GM12801 (cell line): ENCODE data around the gene ZNF423.

Experiments
- TF ChIP-seq, protein P1 (sequence below): IDR thresholded peaks from one replicate; pipeline ENCODE4 v1.5.1; 2011; ENCODE audit warnings: control low read depth; ENCODE audit not compliant: insufficient read length; ENCODE audit errors: extremely low read depth

Gene ZNF423

GRCh38 chr16:49825041-49825440 is 30.9 kb downstream of the ZNF423 start:
- TF ChIP-seq, protein P1, sequence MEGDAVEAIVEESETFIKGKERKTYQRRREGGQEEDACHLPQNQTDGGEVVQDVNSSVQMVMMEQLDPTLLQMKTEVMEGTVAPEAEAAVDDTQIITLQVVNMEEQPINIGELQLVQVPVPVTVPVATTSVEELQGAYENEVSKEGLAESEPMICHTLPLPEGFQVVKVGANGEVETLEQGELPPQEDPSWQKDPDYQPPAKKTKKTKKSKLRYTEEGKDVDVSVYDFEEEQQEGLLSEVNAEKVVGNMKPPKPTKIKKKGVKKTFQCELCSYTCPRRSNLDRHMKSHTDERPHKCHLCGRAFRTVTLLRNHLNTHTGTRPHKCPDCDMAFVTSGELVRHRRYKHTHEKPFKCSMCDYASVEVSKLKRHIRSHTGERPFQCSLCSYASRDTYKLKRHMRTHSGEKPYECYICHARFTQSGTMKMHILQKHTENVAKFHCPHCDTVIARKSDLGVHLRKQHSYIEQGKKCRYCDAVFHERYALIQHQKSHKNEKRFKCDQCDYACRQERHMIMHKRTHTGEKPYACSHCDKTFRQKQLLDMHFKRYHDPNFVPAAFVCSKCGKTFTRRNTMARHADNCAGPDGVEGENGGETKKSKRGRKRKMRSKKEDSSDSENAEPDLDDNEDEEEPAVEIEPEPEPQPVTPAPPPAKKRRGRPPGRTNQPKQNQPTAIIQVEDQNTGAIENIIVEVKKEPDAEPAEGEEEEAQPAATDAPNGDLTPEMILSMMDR = no peak

GRCh38 chr16:49824593-49824992 is 31.3 kb downstream of the ZNF423 start:
- TF ChIP-seq, protein P1 = no peak

- TF ChIP-seq, protein P1 = no peak
These were observed 33.1 kb downstream of the ZNF423 start for GRCh38 chr16:49822649-49823370.

DNA sequence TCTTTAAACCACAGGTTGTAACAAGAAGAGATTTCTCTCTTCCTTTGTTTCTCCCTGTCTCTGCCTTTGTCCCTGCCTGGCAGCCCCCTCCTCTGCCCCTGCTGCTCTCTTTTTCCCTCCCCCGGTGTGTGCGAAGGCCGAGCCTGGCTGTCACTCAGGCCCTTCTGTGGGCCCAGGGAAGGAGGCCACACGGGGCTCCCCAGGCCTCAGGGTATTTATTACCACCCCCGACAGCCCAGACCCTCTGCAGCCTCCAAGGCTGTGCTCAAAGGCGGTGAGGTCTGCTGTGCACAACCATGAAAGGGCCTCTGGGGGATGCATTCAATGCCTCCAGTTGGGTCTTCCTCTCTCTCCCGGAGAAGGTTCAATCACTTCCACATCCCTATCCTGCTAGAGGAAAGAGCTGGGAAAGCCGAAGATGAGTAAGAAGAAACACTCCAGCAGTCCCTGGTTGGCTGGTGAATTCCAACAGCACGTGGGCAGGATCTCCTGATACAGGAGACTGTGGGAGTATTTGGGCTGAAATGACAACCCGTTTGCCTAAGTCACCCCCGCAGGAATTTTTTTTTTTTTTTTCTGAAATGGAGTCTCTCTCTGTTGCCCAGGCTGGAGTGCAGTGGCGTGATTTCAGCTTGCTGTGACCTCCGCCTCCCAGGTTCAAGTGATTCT is 34.2 kb downstream of the ZNF423 start:
- TF ChIP-seq, protein P1 = no peak

- TF ChIP-seq, protein P1 = no peak
These were observed 34.8 kb downstream of the ZNF423 start for GRCh38 chr16:49821156-49821555.

GRCh38 chr16:49817754-49818507 is 38.0 kb downstream of the ZNF423 start:
- TF ChIP-seq, protein P1 = no peak

DNA sequence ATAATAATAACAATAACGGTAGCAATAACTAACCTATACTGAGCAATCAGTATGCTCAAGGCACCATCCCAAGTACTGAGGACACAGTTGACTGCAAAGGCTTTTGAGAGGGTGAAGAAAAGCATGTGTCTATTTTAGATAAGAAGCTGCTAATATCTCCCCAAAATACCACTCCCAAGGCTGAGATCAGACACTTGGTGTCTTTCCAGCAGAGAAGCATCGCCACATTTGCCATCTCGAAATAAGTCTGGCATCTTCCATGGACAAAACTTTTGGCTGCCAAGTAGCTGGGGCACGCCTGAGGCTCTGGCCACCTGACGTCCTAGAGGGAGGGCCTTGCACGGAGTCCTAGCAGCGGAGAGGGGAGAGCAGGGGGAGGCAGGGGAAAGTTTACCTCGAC is 39.0 kb downstream of the ZNF423 start:
- TF ChIP-seq, protein P1 = no peak
